ENCODE results near the gene MED31. TPM values are rescaled to one million over a fixed set of nuclear protein-coding genes. Genes with fewer than 3 reads are reported as not detected.

The MED31 gene
- total and polyA plus RNA-seq, 2 of the 4 experiments (the other 2 are of a cell fraction) = 5.6 to 11.6 TPM

DNA sequence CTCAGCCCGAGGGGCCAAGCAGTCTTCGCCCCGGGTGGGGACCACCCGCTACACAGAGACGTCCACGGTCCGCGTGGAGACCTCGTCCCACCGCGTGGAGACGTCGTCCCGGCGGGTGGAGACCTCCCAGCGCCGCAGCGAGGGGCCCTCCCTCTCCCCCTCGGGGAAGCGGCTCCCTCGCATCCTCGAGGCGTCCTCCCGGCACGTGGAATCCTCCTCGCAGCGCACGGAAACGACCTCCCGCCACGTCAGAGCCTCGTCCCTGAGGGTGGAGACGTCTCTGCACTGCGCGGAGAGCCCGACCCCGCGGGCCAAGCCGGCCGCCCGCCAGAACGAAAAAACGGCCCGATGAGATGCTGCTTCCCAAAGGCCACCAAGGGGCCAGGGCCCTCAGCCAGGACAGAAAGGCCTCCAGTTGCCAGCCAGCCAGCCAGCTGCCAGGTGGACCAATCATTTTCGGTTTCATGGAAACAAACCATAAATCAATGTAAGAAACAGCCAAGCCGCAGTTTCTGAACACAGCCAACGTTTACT, 581 bp upstream of the MED31 start:
- peak overlapping the region; percentile 82 for H3K4ac ChIP-seq (ENCODE audit: low read depth, low read length)
- peaks cover 9 to 34% of the 10 kb centered on the region in 2 experiments; a peak in 3 of 4 replicates for H3K79me1 ChIP-seq (ENCODE audit: low read depth in 1 of 2, low read length in 2 of 2)
- no peak overlapping the region for H3K56ac ChIP-seq (ENCODE audit: extremely low read depth, insufficient read depth, low read length)
- dilution Hi-C loops (cut with HindIII; ENCODE audit: low sequenced_read_pairs, unreplicated experiment) (no loop called here), in situ Hi-C loops (cut with MboI; ENCODE audit: low sequenced_read_pairs) (no loop called here), intact Hi-C loops (cut with micrococcal nuclease) (loop anchor here (10.0 kb wide), 1 partner anchor 1067 kb away; the partner anchor contains the start of gene NLRP1)
- peak overlapping the region; percentile 81 for H3K14ac ChIP-seq (replicated peaks; ENCODE audit: low read depth, low read length)
- H3K27ac ChIP-seq (ENCODE audit: insufficient read depth, low read length) = peak overlapping the region; percentile 11; the same call in 1 of the 2 replicates
- peak overlapping the region; percentile 38 for H2AK5ac ChIP-seq (ENCODE audit: low read depth, low read length)
- no TSS peak for BruUV-seq (replicated peaks)
- DNase-seq = peak; percentile 11
- H3K4me1 ChIP-seq (ENCODE audit: control insufficient read depth, insufficient read depth, low read length) = 0 out of 2 replicates have a peak, but pooled peaks cover 6% of the 10 kb centered on the region
- no peak for ATAC-seq (ENCODE audit: low read depth)
- H3K9me1 ChIP-seq (ENCODE audit: insufficient read depth, low read length) = peaks cover 8% of the 10 kb centered on the region; the same call in 1 of the 2 replicates
- peak overlapping the region; percentile 30 to 98; a peak in 3 of 4 replicates for H4K8ac ChIP-seq (ENCODE audit: low read depth in 2 of 2, low read length in 2 of 2)
- peak overlapping the region; percentile 92 for H2AK9ac ChIP-seq (replicated peaks; ENCODE audit: low read depth, low read length, poor library complexity)
- H2BK120ac ChIP-seq (ENCODE audit: low read depth, low read length) = peak overlapping the region; percentile 65
- peak overlapping the region; percentile 81 for H3K4me2 ChIP-seq (ENCODE audit: low read depth, low read length)
- WGBS, 2 experiments (ENCODE audit: extremely low coverage in 2 of 2, insufficient read length in 1 of 2) = 12% methylated on average over 36 of the region's 47 CpGs; no CpG with 5 or more reads in 1 of the 2 experiments
- no peaks in the 10 kb centered on the region; the same call in 1 of the 2 replicates for H3K9me3 ChIP-seq (ENCODE audit: control insufficient read depth, insufficient read depth, low read length)
- ChIA-PET POLR2A (ENCODE audit: unreplicated experiment) (no interaction called here), CTCF (no interaction called here)
- H4K91ac ChIP-seq (ENCODE audit: insufficient read depth, low read depth, low read length) = peak overlapping the region; percentile 72
- peaks cover 11% of the 10 kb centered on the region for H4K20me1 ChIP-seq (ENCODE audit: insufficient read depth, low read length)
- H3K27me3 ChIP-seq (ENCODE audit: control insufficient read depth, insufficient read depth, low read length) = peaks cover 20% of the 10 kb centered on the region
- H2BK20ac ChIP-seq (ENCODE audit: low read depth, low read length) = no peak overlapping the region
- peak overlapping the region; percentile 44 for H3K18ac ChIP-seq (ENCODE audit: low read depth, low read length)
- H3K23ac ChIP-seq (ENCODE audit: low read depth, low read length) = peak overlapping the region; percentile 54; the same call in 1 of the 2 replicates
- peak overlapping the region; percentile 82 for H4K5ac ChIP-seq (ENCODE audit: low read depth, low read length)
- peak overlapping the region; percentile 90 for H3K4me3 ChIP-seq (ENCODE audit: insufficient read depth, low read depth, low read length)
- peak overlapping the region; percentile 33 for H2BK5ac ChIP-seq (ENCODE audit: low read depth, low read length, poor library complexity, severe bottlenecking)
- peak overlapping the region; percentile 99 for H2AFZ ChIP-seq (replicated peaks; ENCODE audit: low read length, poor library complexity)
- peaks cover 3% of the 10 kb centered on the region for H3K36me3 ChIP-seq (ENCODE audit: control insufficient read depth, insufficient read depth, low read length)
- H3K9ac ChIP-seq (ENCODE audit: low read depth, low read length) = peak overlapping the region; percentile 29; the same call in 1 of the 2 replicates
- H2BK15ac ChIP-seq (ENCODE audit: low read depth, low read length) = no peak overlapping the region; the same call in 2 of the 3 replicates
- TF ChIP-seq USF2 (IDR thresholded peaks at IDR 0.05; ENCODE audit: low read depth, low read length) (no peak), RCOR1 (IDR thresholded peaks at IDR 0.05; ENCODE audit: insufficient replicate concordance, low read length) (no peak), CEBPB (IDR thresholded peaks at IDR 0.05; ENCODE audit: low read depth, low read length) (no peak), MAFK (IDR thresholded peaks at IDR 0.05; ENCODE audit: low read depth, low read length) (no peak), CHD1 (IDR thresholded peaks at IDR 0.05; ENCODE audit: low read depth, low read length) (no peak), SMC3 (IDR thresholded peaks at IDR 0.05; ENCODE audit: low read depth, low read length) (no peak), MXI1 (IDR thresholded peaks at IDR 0.05; ENCODE audit: borderline replicate concordance, low read depth, low read length) (no peak), NFE2L2 (IDR thresholded peaks at IDR 0.05; ENCODE audit: low read depth, low read length) (no peak), MAZ (IDR thresholded peaks at IDR 0.05; ENCODE audit: borderline replicate concordance, low read depth, low read length) (no peak), POLR2A (IDR thresholded peaks at IDR 0.05; ENCODE audit: low read depth, low read length) (no peak), RFX5 (IDR thresholded peaks at IDR 0.05; ENCODE audit: low read depth, low read length) (no peak), ELK1 (IDR thresholded peaks at IDR 0.05; ENCODE audit: borderline replicate concordance, low read depth, low read length) (no peak), RAD21 (IDR thresholded peaks at IDR 0.05; ENCODE audit: low read length) (no peak), CTCF (conservative IDR thresholded peaks at IDR 0.05; ENCODE audit: low read depth, low read length) (no peak), BHLHE40 (IDR thresholded peaks at IDR 0.05; ENCODE audit: low read depth, low read length) (no peak)
